Effector memory CD8-positive, alpha-beta T cell (primary cell): ENCODE data around the gene NR2F1-AS1.
A peak's percentile ranks its signal among the peaks of the same experiment; 100 is the strongest.

Source experiments
- ATAC-seq: fragments of 150-1000 bp; cut with Tn5 transposase; replicated peaks from 2 replicates; pipeline ENCODE4 v1.10.0; 2021; ENCODE audit warnings: mild to moderate bottlenecking, moderate library complexity
- DNase-seq, 3 experiments: peaks; one replicate each; pipeline ENCODE4 v3.0.0; 2021
- H3K27ac Mint-ChIP-seq, 2 donors: one replicate each; pipeline ENCODE4 v1.8.0; 2022; ENCODE audit warnings: mild to moderate bottlenecking in 2 of 2, mixed read lengths in 2 of 2, moderate library complexity in 2 of 2
- H3K27me3 Mint-ChIP-seq, 2 donors: one replicate each; pipeline ENCODE4 v1.8.0; 2022; ENCODE audit warnings: mixed read lengths in 2 of 2
- H3K36me3 Mint-ChIP-seq: one replicate; pipeline ENCODE4 v1.8.0; 2022; ENCODE audit warnings: mild to moderate bottlenecking, moderate library complexity, mixed read lengths; ENCODE audit not compliant: insufficient read depth
- H3K4me1 Mint-ChIP-seq, 2 donors: one replicate each; pipeline ENCODE4 v1.8.0; 2022; ENCODE audit warnings: low read depth in 2 of 2, mixed read lengths in 2 of 2
- H3K4me3 Mint-ChIP-seq, 2 donors: one replicate each; pipeline ENCODE4 v1.8.0; 2022; ENCODE audit warnings: mild to moderate bottlenecking in 2 of 2, mixed read lengths in 2 of 2, moderate library complexity in 2 of 2
- H3K9me3 Mint-ChIP-seq, 2 donors: one replicate each; pipeline ENCODE4 v1.8.0; 2022; ENCODE audit warnings: mixed read lengths in 2 of 2

NR2F1-AS1 gene

GRCh38 chr5:93589829-93590215 is 8.8 kb upstream of the NR2F1-AS1 start:
- Mint-ChIP-seq H3K4me1 (peaks cover 7 to 13% of the 10 kb centered on the region in 2 donors), H3K36me3 (peaks cover 27% of the 10 kb centered on the region), H3K9me3 (peaks cover 0 to 2% of the 10 kb centered on the region in 2 donors), H3K27me3 (peaks cover 13 to 67% of the 10 kb centered on the region in 2 donors), H3K4me3 (no peak overlapping the region), H3K27ac (no peak overlapping the region)
- ATAC-seq (no peak), DNase-seq (no peak)

GRCh38 chr5:93589152-93589828 is 8.3 kb upstream of the NR2F1-AS1 start:
- H3K9me3 Mint-ChIP-seq: peaks cover 0 to 2% of the 10 kb centered on the region in 2 donors
- H3K27me3 Mint-ChIP-seq: peaks cover 13 to 62% of the 10 kb centered on the region in 2 donors
- ATAC-seq (no peak), DNase-seq (no peak)
- no peak overlapping the region for H3K4me3 Mint-ChIP-seq
- peaks cover 22% of the 10 kb centered on the region for H3K36me3 Mint-ChIP-seq
- peaks cover 7 to 8% of the 10 kb centered on the region in 2 donors for H3K4me1 Mint-ChIP-seq
- H3K27ac Mint-ChIP-seq: no peak overlapping the region

- Mint-ChIP-seq H3K4me1 (peaks cover 7 to 11% of the 10 kb centered on the region in 2 donors), H3K27me3 (peaks cover 13 to 55% of the 10 kb centered on the region in 2 donors), H3K36me3 (peaks cover 21% of the 10 kb centered on the region)
These were observed 7.5 kb upstream of the NR2F1-AS1 start for GRCh38 chr5:93588352-93589151.

DNA sequence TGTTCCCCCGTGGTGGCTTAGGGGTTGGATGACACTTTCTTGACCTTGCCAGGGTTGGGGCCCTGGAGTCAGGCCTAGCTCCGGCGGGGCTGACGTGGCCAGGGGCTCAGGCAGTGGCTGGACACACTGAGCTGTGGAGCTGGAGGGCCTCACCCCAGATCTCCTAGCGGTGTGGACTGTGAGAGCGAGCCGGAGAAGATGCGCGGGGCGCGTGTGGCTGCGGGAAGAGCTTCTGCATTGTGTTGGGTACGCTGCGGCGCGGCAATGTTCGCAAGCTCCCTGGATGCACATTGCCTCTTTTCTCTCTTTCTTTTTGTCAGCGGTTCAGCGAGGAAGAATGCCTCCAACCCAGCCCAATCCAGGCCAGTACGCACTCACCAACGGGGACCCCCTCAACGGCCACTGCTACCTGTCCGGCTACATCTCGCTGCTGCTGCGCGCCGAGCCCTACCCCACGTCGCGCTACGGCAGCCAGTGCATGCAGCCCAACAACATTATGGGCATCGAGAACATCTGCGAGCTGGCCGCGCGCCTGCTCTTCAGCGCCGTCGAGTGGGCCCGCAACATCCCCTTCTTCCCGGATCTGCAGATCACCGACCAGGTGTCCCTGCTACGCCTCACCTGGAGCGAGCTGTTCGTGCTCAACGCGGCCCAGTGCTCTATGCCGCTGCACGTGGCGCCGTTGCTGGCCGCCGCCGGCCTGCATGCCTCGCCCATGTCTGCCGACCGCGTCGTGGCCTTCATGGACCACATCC is 6.8 kb upstream of the NR2F1-AS1 start:
- Mint-ChIP-seq H3K27me3 (peaks cover 13 to 47% of the 10 kb centered on the region in 2 donors), H3K36me3 (peaks cover 21% of the 10 kb centered on the region), H3K27ac (peak overlapping the region in 1 of 2 donors; percentile 47), H3K4me1 (peaks cover 7 to 12% of the 10 kb centered on the region in 2 donors), H3K9me3 (peaks cover 0 to 2% of the 10 kb centered on the region in 2 donors), H3K4me3 (no peak overlapping the region)
- DNase-seq: no peak
- no peak for ATAC-seq

More at GRCh38 chr5:93588352-93589151, 7.5 kb upstream of the NR2F1-AS1 start:
- DNase-seq: no peak
- ATAC-seq: no peak
- Mint-ChIP-seq H3K4me3 (peak overlapping the region in 1 of 2 donors; percentile 5), H3K27ac (no peak overlapping the region), H3K9me3 (peaks cover 0 to 2% of the 10 kb centered on the region in 2 donors)

DNA sequence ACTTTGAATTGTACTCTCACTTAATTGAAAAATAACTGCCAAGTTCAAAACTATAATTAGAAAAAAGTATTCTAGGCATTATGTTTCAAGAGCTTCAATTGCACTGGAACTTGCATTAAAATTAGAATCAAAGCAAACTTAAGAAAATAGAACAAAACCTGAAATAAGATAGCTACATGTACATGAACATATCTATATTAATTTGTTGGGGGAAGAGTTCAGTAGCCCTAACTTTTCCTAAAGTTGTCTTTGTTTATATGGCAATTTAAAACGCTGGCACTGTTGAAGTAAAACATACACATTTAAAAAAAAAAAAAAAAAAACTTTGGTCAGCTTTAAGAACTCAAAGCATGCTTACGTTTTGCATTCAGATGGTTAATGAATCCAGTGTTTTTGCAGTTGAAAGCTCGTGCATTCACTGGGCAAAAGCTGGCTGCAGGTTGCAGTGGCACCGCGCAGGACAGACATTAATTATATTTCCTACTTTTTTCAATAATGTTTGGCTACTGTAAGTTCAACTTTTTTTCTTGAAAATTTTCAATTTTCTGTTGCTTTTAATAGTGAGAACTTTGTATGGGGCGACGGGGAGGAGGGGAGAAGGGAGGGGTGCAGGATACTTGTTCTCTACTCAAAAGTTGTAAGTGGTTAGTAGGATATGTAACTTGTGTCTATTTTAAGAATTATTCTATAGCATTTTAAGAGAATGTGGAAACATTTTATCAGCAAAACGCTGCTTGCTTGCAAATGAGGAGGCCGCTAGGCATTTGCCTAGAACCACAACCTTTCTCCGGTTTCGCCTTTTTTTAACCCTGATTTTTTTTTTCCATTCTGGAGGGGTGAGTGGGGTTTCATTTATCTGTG is 5.9 kb upstream of the NR2F1-AS1 start:
- Mint-ChIP-seq H3K4me1 (peaks cover 7 to 12% of the 10 kb centered on the region in 2 donors), H3K9me3 (peaks cover 0 to 2% of the 10 kb centered on the region in 2 donors), H3K27me3 (peaks cover 13 to 45% of the 10 kb centered on the region in 2 donors), H3K4me3 (no peak overlapping the region), H3K36me3 (peaks cover 21% of the 10 kb centered on the region), H3K27ac (peak overlapping the region in 1 of 2 donors; percentile 47)
- no peak for ATAC-seq
- DNase-seq: no peak

GRCh38 chr5:93585767-93586385 is 4.9 kb upstream of the NR2F1-AS1 start:
- ATAC-seq (no peak), DNase-seq (no peak)
- Mint-ChIP-seq H3K9me3 (peaks cover 0 to 2% of the 10 kb centered on the region in 2 donors), H3K27me3 (peaks cover 13 to 46% of the 10 kb centered on the region in 2 donors), H3K4me1 (peaks cover 12 to 13% of the 10 kb centered on the region in 2 donors), H3K4me3 (peak overlapping the region; percentile 72 to 73), H3K36me3 (peaks cover 21% of the 10 kb centered on the region), H3K27ac (no peak overlapping the region)

GRCh38 chr5:93585041-93585766 is 4.2 kb upstream of the NR2F1-AS1 start:
- DNase-seq (no peak), ATAC-seq (no peak)

GRCh38 chr5:93584596-93585040 is 3.6 kb upstream of the NR2F1-AS1 start:
- no peak overlapping the region for H3K4me3 Mint-ChIP-seq
- ATAC-seq: no peak

More at GRCh38 chr5:93585041-93585766, 4.2 kb upstream of the NR2F1-AS1 start:
- no peak overlapping the region for H3K27ac Mint-ChIP-seq
- peaks cover 13 to 52% of the 10 kb centered on the region in 2 donors for H3K27me3 Mint-ChIP-seq
- H3K4me1 Mint-ChIP-seq: peaks cover 18 to 20% of the 10 kb centered on the region in 2 donors
- H3K4me3 Mint-ChIP-seq: peak overlapping the region; percentile 72 to 73
- H3K9me3 Mint-ChIP-seq: peaks cover 0 to 2% of the 10 kb centered on the region in 2 donors
- peaks cover 21% of the 10 kb centered on the region for H3K36me3 Mint-ChIP-seq

DNA sequence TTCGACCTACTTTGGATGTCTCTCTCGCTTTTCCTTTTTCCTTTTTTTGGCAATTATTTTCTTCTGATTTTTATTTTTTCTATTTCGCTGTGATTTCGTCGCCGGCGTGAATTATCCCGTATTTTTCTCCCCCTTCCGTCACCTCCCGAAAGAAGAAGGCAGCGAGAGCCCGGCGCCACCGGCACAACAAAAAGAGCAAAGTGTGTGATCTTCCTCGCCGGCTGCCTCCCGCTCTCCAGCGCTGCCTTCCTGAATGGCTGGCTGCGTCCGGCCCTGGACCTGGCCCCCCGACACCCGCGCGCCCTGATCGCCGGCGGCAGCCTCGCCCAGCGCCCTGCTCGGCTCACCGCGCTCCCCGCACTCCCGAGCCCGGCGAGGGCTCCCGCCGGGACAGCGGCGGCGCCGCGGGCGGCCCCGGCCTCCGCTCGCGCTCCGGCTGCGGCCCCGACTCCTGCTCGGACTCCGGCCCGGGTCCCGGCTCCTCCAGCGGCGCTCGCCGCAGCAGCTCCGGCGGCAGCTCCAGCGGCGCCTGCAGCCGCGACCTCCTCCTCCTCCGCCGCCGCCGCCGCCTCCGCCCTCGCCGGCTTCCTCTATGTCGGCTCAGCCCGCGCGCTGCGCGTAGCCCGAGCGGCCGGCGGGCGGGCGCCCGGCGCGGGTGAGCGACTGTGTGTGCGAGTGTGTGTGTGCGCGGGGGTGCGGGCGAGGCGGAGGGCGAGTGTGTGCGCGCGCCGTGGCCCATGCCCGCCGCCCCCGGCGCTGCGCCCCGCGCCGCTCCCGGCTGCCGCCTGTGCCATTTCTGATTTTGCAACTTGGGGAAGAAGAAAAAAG is 3.0 kb upstream of the NR2F1-AS1 start:
- peaks cover 13 to 45% of the 10 kb centered on the region in 2 donors for H3K27me3 Mint-ChIP-seq
- ATAC-seq (peak; percentile 56), DNase-seq (no peak)
- peaks cover 20 to 25% of the 10 kb centered on the region in 2 donors for H3K4me1 Mint-ChIP-seq
- H3K36me3 Mint-ChIP-seq: peaks cover 21% of the 10 kb centered on the region
- H3K9me3 Mint-ChIP-seq: peaks cover 0 to 2% of the 10 kb centered on the region in 2 donors
- H3K27ac Mint-ChIP-seq: no peak overlapping the region
- no peak overlapping the region for H3K4me3 Mint-ChIP-seq

More at GRCh38 chr5:93584596-93585040, 3.6 kb upstream of the NR2F1-AS1 start:
- no peak overlapping the region for H3K27ac Mint-ChIP-seq
- H3K4me1 Mint-ChIP-seq: peaks cover 20 to 24% of the 10 kb centered on the region in 2 donors
- H3K27me3 Mint-ChIP-seq: peaks cover 13 to 51% of the 10 kb centered on the region in 2 donors
- H3K9me3 Mint-ChIP-seq: peaks cover 0 to 2% of the 10 kb centered on the region in 2 donors
- no peak for DNase-seq
- peaks cover 21% of the 10 kb centered on the region for H3K36me3 Mint-ChIP-seq

GRCh38 chr5:93583439-93583767 is 2.4 kb upstream of the NR2F1-AS1 start:
- peaks cover 19 to 42% of the 10 kb centered on the region in 2 donors for H3K27me3 Mint-ChIP-seq
- no peaks in the 10 kb centered on the region for H3K9me3 Mint-ChIP-seq
- DNase-seq: no peak
- no peak overlapping the region for H3K27ac Mint-ChIP-seq
- H3K4me3 Mint-ChIP-seq: no peak overlapping the region
- ATAC-seq: no peak
- peaks cover 18 to 25% of the 10 kb centered on the region in 2 donors for H3K4me1 Mint-ChIP-seq
- peaks cover 16% of the 10 kb centered on the region for H3K36me3 Mint-ChIP-seq
